HG02678 (cell line): Measurements from ENCODE around the gene SULT2B1.
"Not testable (repeated sequence)": the region's sequence is repeated elsewhere in the genome, so short reads cannot be mapped to it uniquely, and the experiment has no call there.

ENCODE experiments used
- ATAC-seq: cut with Tn5 transposase; IDR thresholded peaks from one replicate; pipeline ENCODE4 v1.9.1; 2021; ENCODE audit warnings: mild to moderate bottlenecking, moderate library complexity; ENCODE audit not compliant: unreplicated experiment

The SULT2B1 gene

DNA sequence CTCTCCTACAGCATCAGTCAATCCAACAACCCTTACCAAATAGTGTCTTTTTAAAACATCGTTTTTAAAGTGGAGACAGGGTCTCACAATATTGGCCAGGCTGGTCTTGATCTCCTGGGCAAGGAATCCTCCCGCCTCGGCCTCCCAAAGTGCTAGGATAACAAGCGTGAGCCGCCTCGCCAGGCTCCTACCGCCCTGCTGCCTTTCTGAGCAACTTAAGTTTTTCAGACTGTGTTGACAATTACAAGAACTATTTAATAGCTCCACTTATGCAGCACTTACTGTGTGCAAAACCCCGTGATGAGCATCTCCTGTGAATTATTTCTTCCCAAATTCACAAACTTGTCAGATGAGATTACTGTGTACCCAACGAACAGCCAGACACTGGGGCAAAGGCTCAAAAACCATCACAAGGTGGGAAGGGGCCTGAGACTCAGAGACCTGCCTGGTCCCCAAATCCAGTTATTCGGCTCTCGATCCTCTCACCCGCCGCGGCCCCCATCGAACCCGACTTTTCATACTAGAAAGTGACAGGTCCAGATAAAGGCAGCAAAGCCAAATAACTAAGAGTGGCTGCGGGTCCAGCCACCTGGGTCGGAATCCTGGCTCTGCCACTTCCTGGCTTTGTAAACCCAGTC is 66.4 kb downstream of the SULT2B1 start:
- ATAC-seq, result no peak

- ATAC-seq, result peak; percentile 85
Observed at GRCh38 chr19:48618916-48619691, 67.1 kb downstream of the SULT2B1 start, which contains the start of the genes RPL18 and SPHK2. TSS of gene RPL18 (minus strand) at chr19:48619178. CDS start at chr19:48619143, 35 bp downstream. TSS of gene SPHK2 (plus strand) at chr19:48619506. CDS start at chr19:48620515, 1,009 bp downstream.

DNA sequence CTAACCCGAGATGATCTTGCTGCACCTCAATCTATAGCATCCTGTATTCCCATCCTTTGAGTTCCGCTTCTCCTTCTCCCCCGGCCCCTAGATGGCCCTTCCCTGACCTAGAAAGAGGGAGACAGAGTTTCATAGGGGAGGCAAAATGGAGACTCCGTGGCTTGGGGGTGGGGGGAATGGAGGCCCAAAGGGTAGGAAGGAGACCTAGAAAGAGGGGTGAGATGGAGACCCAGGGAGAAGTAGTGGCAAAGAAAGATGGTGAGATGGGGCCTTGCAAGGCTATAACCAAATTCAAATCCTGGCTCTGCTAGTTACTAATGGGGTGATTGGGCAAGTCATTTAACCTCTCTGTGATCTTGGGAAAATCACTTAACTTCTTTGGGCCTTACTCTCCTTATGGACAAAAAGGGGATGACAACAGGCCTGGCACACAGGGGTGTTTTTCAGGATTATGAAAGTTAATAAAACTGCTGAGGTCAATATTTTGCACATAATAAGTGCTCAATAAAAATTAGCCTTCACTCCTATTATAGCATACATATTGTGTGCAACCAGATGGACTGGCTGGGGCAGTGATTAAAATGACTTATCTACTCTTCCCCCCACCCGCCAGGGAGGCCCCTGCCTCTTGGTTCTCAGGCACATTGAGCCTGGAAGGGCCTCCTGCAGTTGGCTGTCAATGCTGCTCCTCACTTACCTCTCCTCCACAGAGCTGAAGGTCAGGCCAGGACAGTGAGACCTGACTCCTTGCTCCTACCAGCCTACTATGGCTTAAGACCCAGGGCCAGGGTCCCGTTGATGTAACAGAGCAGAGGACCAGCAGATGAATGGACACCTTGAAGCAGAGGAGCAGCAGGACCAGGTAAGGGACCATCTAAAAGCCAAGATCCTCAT is 68.0 kb downstream of the SULT2B1 start:
- no peak for ATAC-seq

DNA sequence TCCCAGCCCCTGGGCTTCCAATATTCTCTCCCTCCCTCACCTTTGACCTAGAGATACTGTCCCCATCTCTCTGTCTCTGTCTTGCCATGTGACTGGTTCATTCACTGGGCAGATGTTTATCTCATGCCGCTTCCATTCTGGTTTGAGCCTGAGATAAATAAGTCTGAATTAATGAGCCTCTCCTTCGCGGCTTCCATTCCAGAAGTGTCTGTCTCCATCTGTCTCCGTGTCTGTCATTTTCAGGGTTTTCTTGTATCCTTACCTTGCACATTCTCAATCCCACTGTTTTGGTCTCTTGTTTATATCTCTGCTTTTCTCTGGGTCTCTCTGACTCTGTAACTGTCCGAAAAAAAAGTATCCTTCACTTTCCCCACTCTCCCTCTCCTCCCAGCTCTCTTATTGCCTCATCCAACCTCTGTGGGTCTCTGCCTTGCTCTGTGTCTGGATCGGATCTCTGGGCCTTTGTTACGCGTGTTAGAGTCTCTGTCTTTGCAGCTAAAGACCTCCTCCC is 71.6 kb downstream of the SULT2B1 start:
- no peak for ATAC-seq

GRCh38 chr19:48624067-48624594 is 72.2 kb downstream of the SULT2B1 start:
- peak; percentile 64 for ATAC-seq

DNA sequence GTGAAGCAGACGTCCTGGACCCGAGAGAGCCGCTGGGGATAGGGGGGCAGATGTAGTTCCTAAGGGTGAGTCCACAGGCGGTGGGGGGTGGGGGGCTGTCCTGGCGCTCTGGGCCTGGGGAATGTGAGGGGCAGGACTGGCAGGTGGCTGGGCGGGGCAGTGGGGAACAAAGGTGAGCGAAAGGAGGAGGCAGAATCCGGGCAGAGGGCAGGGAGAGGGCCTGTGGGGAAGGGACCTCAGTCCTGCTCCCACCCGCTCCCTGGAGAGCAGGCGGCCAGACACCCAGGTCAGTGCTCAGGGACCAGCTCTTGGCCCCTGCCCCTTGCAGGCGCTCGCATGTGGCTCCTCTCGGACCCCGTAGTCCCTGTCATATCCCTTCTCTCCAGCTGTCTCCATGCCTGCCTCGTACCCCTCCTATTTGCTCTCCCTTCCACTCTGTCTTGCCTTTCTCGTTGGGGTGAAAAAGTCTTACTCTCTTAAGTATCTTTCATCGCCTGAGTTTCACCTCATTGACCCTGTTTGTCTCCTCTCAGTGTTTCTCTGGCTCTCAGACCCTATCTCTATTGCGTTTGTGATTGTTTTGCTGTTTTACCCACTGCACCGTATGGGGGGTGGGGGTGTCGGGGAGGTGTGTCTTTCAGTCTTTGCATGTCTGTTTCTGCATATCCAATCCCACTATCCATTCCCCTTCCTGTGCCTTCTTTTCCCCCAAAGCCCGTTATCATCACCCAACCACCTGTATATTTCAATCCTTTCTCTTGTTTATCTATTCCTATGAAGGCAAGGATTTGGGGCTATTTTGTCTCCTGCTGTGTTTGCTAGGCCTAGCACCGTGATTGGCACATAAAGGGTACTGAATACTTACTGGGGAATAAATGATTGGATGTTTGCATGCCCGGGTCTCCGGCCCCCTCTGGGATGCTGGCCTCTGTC is 73.1 kb downstream of the SULT2B1 start:
- ATAC-seq, result no peak

- ATAC-seq, result no peak
Observed at GRCh38 chr19:48625891-48626327, 73.9 kb downstream of the SULT2B1 start.

DNA sequence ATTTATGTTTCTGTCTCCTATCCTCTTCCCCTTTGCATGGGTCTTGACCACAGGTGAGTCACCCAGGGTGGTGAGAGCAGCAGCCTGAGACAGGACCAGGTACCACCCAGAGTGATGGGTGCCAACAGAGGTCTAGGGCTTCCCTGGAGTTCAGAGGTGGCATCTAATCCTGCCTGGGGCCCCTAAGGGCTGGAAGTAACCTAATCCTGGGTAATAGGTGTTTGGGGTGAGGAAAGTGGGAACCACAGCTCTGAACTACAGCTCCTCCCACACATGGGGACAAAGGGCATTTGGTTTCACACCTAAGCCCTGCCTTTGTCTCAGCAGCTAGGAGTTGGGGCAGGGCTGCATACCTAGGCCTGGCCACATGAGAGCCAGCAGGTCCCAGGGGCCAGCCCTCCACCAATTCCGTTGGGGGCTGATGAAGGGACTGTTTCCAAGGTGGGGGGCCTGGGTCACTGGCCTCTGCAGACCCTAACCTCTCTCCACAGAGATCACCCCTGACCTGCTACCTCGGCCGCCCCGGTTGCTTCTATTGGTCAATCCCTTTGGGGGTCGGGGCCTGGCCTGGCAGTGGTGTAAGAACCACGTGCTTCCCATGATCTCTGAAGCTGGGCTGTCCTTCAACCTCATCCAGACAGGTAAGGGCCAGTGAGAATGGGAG is 75.4 kb downstream of the SULT2B1 start:
- ATAC-seq, result no peak

DNA sequence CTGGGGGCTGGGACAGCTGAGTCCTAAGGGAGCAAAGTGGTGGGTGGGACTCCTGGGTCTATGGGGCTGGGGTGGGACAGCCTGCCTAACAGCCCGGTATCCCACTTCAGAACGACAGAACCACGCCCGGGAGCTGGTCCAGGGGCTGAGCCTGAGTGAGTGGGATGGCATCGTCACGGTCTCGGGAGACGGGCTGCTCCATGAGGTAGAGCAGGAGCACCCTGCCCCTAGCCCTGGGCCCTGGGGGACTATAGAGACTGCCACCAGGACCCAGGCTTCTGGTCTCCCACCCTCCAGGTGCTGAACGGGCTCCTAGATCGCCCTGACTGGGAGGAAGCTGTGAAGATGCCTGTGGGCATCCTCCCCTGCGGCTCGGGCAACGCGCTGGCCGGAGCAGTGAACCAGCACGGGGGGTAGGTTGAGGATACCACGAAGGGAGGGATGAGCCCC is 75.9 kb downstream of the SULT2B1 start:
- ATAC-seq, result no peak

- ATAC-seq, result no peak
Observed at GRCh38 chr19:48628486-48629296, 76.7 kb downstream of the SULT2B1 start.

DNA sequence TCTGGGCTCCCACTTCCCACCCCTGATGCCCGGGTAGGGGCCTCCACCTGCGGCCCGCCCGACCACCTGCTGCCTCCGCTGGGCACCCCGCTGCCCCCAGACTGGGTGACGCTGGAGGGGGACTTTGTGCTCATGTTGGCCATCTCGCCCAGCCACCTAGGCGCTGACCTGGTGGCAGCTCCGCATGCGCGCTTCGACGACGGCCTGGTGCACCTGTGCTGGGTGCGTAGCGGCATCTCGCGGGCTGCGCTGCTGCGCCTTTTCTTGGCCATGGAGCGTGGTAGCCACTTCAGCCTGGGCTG is 77.3 kb downstream of the SULT2B1 start:
- no peak for ATAC-seq

GRCh38 chr19:48629599-48630295 is 77.8 kb downstream of the SULT2B1 start:
- no peak for ATAC-seq

- ATAC-seq, result no peak
Observed at GRCh38 chr19:48630296-48631063, 78.5 kb downstream of the SULT2B1 start.

DNA sequence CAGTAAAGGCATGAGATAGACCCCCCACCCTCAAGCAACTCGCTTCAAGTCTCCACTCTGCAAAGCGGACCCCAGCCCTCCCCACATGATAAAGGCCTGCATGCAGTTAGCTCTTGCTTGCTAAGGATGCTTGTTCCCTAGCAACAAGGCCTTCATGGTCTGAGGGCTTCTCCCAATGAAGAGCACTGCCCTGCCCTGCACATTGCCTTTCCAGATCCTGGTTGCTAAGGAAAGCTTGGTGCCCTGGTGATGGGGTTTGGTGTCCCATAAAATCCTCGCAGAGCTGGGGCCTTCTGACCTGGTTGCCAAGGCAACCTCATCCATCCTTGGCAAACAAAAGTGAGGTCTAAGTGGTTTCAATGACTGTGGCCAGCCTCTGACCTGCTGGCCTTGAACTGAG is 79.3 kb downstream of the SULT2B1 start:
- no peak for ATAC-seq

DNA sequence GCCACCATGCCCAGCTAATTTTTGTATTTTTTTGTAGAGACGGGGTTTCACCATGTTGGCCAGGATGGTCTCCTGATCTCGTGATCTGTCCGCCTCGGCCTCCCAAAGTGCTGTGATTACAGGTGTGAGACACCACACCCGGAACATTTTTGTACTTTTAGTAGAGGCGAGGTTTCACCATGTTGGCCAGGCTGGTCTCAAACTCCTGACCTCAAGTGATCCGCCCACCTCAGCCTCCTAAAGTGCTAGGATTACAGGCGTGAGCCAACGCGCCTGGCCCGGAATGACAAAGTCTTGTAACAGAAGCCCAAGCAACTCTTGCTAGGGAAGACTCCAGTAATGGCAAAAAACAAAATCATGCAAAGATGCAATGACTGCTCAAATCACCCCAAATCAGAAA is 80.3 kb downstream of the SULT2B1 start:
- ATAC-seq, result not testable (repeated sequence)

DNA sequence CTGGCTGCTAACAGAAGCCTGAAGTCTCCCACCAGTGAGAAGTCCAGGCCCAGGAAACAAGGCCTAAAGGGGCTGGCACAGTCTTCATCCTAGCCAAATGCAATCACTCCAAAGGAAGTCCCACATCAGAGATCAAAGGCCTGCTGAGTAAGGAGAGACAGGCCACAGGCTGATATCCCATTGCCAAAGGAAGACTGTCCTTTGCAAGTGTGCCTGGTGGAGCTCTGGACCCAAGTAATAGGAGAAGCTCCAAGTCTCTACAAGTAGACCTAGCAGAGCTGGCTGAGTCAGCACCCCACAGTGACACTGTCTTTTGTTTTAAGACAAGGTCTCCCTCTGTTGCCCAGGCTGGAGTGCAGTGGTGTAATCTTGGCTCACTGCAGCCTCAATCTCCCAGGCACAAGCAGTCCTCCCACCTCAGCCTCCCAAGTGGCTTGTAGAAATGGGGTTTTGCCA is 80.7 kb downstream of the SULT2B1 start:
- ATAC-seq, result no peak
